BE2C (cell line): ENCODE data around the gene SRSF10.

ENCODE experiments used
- DNase-seq: peaks from one replicate; pipeline ENCODE4 v3.0.0-alpha.2; 2020
- H3K27me3 ChIP-seq: fragments of 250-450 bp; sonication (Bioruptor Pico); 2 replicates; pipeline ENCODE4 v1.5.1; 2020; ENCODE audit warnings: mild to moderate bottlenecking
- H3K36me3 ChIP-seq: fragments of 250-450 bp; sonication (Bioruptor Pico); 2 replicates; pipeline ENCODE4 v1.5.1; 2020; ENCODE audit warnings: mild to moderate bottlenecking
- H3K4me1 ChIP-seq: fragments of 250-450 bp; sonication (Bioruptor Pico); 2 replicates; pipeline ENCODE4 v1.5.1; 2020
- H3K4me3 ChIP-seq: 2 replicates; pipeline ENCODE4 v1.5.1; 2011; ENCODE audit warnings: low read depth, low read length
- H3K9me3 ChIP-seq: fragments of 250-450 bp; sonication (Bioruptor Pico); 2 replicates; pipeline ENCODE4 v1.5.1; 2020
- TF ChIP-seq, protein P1 (sequence below): IDR thresholded peaks from 2 replicates; pipeline ENCODE4 v1.5.1; 2012; ENCODE audit warnings: mild to moderate bottlenecking, low read depth, low read length

The SRSF10 gene

DNA sequence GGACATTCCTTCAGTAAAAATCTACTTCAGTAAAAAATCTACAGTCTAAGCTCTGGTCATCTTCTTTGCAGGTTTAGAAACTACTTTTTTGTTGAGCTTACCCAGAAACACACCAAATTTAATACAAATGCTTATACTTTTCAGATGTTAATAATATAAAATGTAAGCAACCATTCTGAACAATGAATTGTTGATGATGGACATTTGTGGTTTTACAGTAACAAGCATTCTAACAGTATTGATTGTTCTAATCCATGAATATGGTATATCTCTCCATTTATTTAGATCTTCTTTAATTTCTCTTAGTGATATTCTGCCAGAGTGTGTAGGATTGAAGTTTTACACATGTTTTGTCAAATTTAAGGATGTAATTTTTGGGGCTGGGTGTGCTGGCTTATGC is 27.0 kb upstream of the SRSF10 start:
- no peaks in the 10 kb centered on the region for H3K27me3 ChIP-seq
- H3K36me3 ChIP-seq: no peaks in the 10 kb centered on the region
- DNase-seq: no peak

DNA sequence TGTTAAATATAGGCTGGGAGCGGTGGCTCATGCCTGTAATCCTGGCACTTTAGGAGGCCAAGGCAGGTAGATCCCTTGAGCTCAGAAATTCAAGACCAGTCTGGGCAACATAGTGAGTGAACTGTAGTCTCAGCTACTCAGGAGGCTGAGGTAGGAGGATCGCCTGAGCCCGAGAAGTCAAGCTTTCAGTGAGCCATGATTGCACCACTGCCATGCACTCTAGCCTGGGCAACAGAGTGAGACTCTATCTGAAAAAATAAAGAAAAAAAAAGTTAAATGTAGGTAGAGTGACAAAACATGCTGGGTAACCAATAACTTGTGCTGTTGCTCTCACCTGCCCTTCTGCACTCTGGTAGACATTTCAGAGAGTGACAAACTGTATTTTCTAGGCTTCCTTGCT is 25.0 kb upstream of the SRSF10 start:
- H3K27me3 ChIP-seq: no peaks in the 10 kb centered on the region
- no peaks in the 10 kb centered on the region for H3K4me1 ChIP-seq
- DNase-seq: no peak
- H3K4me3 ChIP-seq: no peak overlapping the region
- no peaks in the 10 kb centered on the region for H3K9me3 ChIP-seq
- H3K36me3 ChIP-seq: no peaks in the 10 kb centered on the region
- TF ChIP-seq, protein P1, sequence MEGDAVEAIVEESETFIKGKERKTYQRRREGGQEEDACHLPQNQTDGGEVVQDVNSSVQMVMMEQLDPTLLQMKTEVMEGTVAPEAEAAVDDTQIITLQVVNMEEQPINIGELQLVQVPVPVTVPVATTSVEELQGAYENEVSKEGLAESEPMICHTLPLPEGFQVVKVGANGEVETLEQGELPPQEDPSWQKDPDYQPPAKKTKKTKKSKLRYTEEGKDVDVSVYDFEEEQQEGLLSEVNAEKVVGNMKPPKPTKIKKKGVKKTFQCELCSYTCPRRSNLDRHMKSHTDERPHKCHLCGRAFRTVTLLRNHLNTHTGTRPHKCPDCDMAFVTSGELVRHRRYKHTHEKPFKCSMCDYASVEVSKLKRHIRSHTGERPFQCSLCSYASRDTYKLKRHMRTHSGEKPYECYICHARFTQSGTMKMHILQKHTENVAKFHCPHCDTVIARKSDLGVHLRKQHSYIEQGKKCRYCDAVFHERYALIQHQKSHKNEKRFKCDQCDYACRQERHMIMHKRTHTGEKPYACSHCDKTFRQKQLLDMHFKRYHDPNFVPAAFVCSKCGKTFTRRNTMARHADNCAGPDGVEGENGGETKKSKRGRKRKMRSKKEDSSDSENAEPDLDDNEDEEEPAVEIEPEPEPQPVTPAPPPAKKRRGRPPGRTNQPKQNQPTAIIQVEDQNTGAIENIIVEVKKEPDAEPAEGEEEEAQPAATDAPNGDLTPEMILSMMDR: no peak

More for the DNA sequence above, 27.0 kb upstream of the SRSF10 start:
- Histone ChIP-seq H3K9me3 (no peaks in the 10 kb centered on the region), H3K4me1 (no peaks in the 10 kb centered on the region), H3K4me3 (no peak overlapping the region)
- TF ChIP-seq, protein P1: no peak

DNA sequence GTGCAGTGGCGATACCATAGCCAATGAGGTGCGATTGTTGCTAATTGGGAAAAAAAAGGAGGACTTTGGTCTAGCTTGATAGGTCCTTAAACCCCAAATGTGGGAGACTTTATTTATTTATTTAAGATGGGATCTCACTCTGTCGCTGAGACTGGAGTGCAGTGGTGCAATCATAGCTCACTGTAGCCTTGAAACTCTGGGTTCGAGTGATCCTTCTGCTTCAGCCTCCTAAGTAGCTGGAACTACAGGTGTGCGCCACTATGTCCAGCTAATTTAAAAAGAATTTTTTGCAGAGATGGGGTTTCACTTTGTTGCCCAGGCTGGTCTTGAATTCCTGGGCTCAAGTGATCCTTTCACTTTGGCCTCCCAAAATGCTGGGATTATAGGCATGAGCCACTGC is 24.0 kb upstream of the SRSF10 start:
- no peaks in the 10 kb centered on the region for H3K4me1 ChIP-seq
- DNase-seq: no peak
- H3K36me3 ChIP-seq: no peaks in the 10 kb centered on the region
- H3K4me3 ChIP-seq: no peak overlapping the region
- no peaks in the 10 kb centered on the region for H3K27me3 ChIP-seq
- TF ChIP-seq, protein P1: no peak
- H3K9me3 ChIP-seq: no peaks in the 10 kb centered on the region

DNA sequence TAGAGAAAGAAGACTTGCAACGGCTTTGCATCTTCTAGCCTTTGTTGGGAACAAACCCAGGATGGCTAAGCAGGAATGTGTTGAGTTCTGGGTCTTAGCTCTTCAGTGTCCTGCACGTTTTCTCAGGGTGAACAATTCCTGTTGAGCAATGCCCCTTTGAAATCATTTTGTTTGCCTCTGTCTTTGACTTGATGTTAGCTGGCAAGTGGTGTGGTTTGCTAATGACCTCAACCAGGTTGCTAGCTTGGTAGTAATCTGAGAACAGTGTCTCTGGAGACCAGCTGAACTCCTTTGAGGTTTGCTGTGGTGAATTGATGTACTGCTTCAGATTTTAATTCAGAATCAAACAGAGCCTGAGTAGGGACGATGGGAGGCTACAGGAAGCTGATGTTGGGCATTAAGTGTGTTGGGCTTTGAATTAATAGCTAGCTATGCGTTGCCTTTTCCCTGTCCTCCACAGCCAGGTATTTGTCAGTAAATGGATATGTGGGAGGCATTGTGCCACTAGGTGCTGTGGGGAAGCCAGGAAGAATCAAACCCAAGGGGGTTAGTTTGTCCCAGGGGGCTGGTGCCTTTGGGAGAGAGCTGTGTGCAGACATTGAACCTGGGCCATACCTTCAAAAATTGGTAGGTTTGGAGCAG is 23.3 kb upstream of the SRSF10 start:
- no peak for DNase-seq
- Histone ChIP-seq H3K9me3 (no peaks in the 10 kb centered on the region), H3K36me3 (no peaks in the 10 kb centered on the region), H3K27me3 (no peaks in the 10 kb centered on the region), H3K4me1 (no peaks in the 10 kb centered on the region), H3K4me3 (no peak overlapping the region)
- TF ChIP-seq, protein P1: no peak

DNA sequence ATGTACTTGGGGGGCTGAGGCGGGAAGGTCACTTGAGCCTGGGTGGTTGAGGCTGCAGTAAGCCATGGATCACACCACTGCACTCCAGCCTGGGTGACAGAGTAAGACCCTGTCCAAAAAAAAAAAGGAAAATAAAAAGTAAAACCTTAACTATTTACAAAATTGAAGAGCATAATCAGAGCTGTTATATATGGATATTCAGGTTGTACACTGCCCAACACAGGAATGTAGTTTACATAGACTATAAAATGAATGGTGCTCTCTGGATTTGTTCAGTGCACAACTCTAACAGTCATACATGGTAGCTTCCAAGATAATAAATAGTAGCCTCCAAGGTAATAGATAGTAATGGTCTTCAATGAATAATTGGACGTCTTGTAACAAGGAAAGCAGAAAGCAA is 22.6 kb upstream of the SRSF10 start:
- Histone ChIP-seq H3K27me3 (no peaks in the 10 kb centered on the region), H3K9me3 (no peaks in the 10 kb centered on the region), H3K4me3 (no peak overlapping the region), H3K4me1 (no peaks in the 10 kb centered on the region), H3K36me3 (no peaks in the 10 kb centered on the region)
- TF ChIP-seq, protein P1: no peak
- DNase-seq: no peak

DNA sequence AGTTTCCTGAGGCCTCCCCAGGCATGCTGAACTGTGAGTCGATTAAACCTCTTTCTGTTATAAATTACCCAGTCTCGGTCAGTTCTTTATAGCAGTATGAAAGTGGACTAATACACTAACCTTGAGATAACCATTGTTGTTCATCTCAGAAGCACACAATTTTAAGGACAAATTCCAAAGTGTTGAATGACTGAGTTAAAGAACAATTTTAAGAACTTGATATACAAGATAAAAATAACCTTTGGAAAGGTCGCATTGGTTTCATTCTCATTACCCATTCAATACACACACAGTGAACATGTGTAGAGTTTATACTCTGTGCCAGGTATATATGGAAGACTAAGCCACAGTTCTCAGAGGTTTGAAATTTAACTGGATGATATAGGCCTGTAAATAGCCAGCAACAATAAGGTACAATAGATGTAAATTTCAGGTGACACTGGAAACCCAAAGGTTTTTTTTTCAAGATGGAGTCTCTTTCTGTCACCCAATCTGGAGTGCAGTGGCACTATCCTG is 19.1 kb upstream of the SRSF10 start:
- TF ChIP-seq, protein P1: no peak
- no peaks in the 10 kb centered on the region for H3K27me3 ChIP-seq
- no peaks in the 10 kb centered on the region for H3K4me1 ChIP-seq
- H3K4me3 ChIP-seq: no peak overlapping the region
- no peak for DNase-seq
- H3K36me3 ChIP-seq: no peaks in the 10 kb centered on the region
- no peaks in the 10 kb centered on the region for H3K9me3 ChIP-seq
